Medulla oblongata (tissue), 1 donor: Measurements from ENCODE around the gene SSTR4.

Source experiments
- DNase-seq: peaks from one replicate; pipeline ENCODE4 v3.0.0-alpha.2; 2015; ENCODE audit errors: extremely low spot score

Gene SSTR4

DNA sequence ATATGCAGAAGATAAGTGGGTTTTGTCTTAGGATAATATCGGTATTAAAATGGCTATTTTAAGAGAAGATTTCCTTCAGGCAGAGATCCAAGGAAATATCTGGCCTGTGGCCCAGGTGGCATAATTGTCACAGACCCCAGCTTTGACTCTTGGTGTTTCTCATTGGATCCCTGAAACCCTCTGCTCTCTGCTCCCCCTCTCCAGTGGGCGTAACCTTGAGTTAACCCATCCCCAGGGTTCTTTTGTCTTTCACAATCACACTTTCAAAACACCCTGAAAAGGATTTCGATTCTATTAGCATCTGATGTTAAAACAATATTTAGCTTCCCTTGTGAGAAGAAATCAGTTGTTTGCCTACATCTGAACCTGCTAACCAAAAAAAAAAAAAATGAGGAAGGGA lies 7.2 kb downstream of the SSTR4 start:
- no peak for DNase-seq

- DNase-seq, result no peak
These were observed 8.3 kb downstream of the SSTR4 start for GRCh38 chr20:23043376-23043775.

DNA sequence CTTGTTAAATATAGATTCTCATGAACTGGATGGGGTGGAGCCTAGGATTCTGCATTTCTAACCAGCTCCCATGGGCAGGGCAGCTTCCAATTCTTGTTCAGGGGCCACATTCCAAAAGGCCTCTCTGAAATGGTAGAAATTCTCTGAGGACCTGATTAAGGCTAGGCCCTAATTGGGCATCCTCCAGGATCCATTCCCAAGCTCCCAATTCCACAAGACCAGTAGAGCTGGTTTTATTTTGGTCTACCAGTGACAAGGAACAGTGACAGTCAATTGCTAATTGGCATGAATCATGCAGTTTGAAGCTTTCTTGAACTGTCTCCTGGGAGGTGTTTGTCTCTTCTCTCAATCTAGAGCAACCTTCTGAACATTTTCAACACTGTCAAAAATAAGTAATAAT lies 11.3 kb downstream of the SSTR4 start:
- no peak for DNase-seq

DNA sequence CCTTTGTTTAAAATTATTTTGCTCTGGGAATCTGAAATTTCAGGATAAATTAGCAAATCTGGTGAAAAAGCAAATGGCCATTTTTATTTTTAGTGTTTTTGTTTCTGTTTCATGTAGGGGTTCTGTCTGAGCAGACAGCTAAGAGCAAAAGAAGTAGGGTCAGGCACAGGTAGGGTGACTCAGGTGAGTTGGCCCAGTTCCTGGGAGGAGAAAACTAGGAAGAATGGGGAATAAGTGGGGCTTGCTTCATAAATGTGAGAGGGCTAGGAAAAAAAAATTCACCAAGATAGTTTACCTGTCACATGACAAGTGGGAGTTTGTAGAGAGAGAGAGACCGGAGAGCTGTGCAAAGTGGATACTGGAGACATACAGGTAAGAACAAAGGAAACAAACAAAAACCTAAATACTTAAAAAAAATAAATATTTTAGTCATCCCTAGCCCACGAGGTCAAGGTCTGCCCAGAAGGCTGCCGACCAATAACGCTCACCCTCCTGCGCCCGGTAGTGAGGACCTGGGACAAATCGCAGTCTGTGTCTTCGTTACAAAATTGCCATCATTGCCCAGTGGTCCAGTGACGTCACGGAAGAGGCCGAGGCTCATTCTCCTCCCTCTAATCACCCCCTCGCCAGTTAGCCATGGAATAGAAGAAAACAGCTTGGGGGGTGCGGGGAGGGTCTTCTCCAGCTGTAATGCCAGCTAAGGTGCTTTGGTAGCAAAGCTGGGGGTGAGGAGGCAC lies 12.1 kb downstream of the SSTR4 start:
- DNase-seq, result no peak

- DNase-seq, result no peak
These were observed 12.7 kb downstream of the SSTR4 start for GRCh38 chr20:23047738-23048214.

DNA sequence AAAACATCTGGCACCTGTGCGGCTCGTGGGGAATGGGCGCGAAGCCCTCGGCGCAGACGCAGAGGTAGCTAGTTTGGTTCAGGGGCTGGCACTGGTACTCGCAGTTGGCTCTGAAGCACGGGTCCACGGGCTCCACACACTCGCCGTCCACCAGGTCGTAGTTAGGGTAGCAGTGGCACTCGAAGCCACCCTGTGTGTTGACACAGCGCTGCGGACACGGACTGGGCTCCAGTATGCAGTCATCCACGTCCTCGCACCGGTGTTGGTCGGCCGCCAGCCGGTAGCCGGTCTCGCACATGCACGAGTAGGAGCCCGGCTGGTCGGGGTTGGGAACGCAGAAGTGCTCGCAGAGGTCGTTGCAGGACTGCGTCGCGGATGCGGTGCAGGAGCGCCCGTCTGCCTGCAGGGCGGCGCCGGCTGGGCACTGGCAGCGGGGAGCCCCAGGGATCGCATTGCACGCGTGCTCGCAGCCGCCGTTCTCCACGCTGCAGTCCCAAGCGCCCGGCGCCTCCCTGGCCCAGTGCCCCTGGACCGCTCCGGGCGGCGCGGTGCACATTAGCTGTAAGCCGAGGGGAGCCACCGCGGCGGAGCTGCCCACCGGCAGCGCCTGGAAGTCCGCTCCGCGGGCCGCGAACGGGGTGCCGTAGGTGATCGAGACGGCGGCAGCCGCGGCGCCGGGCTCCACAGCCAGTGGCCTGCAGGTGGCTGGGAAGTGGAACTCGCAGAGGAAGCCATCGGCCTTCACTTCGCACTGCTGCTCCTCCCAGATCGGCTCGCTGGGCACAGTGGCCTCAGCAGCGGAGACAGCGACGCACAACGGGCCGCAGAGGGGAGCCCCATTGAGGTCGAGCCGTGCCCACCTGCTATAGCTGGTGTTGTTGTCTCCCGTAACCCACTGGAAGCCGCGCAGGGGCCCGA lies 13.4 kb downstream of the SSTR4 start:
- no peak for DNase-seq

DNA sequence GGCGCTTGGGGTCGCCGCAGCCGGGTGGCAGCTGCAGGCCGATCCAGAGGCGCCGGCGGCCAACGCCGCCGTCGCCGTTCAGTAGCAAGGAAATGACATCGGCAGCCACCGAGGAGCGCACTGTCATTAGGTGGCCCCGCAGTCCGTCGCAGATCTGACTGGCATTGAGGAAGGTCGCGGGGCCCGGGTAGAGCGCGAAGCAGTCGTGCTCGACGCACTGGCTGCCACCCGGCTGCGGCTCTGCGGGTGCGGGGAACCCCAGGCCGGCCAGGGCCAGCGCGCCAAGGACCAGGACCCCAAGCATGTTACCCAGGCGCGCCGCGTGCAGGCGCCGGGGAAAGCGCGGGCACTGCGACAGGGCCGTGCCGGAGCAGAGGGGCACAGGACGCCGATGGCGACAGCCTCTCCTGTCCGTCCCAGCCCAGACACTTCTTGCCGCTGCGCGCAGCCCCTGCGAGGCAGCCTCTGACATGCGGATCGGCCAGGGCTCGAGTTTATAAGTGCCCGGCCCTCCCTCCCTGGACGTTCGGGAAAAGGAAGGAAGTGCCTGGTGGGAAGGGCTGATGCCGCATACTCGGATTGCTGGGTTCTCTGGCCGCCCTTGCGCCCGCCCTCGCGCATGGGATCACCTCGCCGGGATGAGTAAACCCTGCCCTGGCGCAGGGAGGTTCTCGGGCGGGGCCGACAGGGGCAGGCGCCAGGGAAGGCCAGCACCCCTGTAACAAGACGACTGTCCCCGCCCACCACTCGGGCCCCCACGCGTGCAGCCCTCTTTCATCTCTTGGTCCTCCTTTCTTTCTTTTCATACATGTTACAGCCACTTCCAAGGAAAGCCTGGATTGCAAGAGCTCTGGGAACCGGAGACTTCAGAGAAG lies 14.3 kb downstream of the SSTR4 start, which contains the start of gene THBD:
THBD (minus strand) TSS at position 472 of the 875 bp plus-strand sequence; CDS start at position 304, 168 bp downstream.
- DNase-seq, result no peak

- DNase-seq, result no peak
These were observed 15.1 kb downstream of the SSTR4 start for GRCh38 chr20:23050076-23050838.

DNA sequence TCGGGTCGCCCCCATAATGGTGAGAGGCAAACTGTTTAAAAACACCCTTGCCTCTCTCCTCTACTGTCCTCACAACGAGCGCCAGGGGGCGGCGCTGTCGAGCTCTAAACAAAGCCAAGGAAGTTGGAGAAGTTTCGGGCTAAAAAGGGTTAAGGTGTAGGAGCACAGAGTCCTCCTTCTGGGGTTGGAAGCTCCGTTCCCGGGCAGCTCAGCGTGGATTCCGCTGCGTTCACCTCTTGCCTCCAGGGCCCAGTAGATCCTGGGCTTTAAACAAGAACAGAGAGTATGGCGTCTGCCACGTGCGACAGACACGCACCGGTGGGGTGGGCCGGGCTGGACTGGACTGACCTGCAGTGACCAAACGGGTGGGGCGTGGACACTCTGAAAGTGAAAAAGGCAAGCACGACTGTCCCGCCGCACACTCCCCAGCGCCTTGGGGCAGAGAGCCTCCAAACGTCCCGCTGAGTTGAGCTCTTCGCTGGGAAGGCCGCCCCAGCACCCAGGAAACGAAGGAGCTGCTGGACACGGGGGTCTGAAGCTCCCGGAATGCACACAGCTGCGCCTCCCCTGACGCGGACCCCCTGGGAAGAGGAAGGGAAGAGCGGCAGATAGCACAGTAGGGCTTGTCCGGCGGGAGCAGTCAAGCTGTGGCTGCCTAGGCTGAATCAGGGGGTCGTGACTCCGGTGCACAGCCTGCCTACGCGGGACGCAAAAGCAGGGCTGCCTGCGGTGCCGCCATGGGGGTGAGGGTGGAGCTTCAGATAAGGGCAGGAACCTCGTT lies 15.9 kb downstream of the SSTR4 start:
- DNase-seq, result peak; percentile 60

GRCh38 chr20:23052904-23053303 lies 17.8 kb downstream of the SSTR4 start:
- DNase-seq, result no peak

DNA sequence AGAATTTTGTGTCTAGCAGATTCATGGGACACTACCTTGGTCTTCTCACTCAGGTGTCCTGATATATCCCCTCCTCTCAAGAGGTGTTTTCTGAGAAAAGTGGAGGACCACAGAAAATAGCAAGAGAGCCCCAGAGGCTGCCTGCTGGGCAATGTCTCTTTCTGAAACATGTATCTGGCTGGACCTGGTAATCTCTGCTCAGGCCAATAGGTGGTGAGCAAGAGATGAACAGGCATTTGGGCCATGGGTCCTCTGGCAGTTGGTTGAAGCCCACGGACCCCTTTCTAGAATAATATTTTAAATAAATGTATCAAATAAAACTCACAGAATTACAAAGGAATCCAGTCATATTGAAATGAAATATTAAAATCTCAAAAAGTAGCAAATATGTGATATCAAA lies 23.1 kb downstream of the SSTR4 start:
- no peak for DNase-seq

DNA sequence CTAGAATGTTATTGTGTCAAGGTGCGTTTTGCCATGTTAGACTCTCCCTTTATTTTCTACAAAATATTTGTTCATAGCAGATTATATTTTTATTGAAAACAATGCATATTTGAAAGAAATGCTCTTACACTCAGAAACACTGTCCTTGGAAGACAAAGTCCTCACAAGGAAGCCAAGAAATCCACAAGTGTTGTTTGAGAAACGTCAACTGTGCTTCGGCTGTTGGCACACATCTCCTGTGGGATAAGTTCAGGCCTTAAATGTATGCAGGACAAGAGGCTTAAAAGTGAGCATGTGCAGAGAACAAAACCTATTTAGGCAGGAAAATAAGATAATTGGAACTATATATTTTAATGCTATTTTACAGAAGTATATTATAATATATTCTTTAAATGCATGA lies 23.9 kb downstream of the SSTR4 start:
- no peak for DNase-seq

DNA sequence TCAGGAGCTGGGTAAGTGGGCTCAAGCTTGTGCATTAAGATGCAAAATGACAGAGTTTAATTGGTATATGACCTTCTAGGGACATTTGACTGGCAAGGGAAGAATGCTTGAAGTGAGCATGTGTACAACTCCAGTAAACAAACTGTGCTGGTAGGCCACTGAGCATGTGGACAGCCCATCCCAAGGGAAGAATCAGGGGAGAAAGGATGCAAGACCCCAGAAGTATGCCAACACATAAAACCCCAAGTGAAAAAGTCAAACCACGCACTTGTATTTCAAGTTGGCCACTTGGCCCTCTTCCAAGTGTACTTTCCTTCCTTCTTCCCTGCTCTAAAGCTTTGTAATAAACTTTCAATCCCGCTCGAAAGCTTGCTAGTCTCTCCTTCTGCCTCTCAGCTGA lies 24.7 kb downstream of the SSTR4 start:
- peak; percentile 20 for DNase-seq

- DNase-seq, result no peak
These were observed 25.5 kb downstream of the SSTR4 start for GRCh38 chr20:23060629-23061028.

DNA sequence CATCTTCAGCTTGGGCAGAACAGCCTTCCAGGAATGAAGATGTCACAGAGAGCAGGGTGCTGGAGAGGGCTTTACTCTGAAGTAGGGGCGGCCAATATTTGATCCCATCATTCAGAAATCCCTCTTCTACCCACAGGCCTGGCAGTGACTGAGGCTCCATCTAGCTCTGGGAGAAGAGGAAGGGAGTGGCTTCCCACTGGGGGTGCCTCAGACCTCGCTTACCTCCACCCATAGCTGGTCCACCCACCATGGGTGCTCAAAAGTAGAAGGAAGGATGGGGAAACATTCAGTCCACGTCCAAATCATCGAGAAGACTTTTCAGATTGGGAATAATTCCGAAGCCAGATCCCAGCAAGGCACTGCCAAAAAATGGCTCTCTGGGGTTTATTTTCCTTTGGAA lies 26.1 kb downstream of the SSTR4 start:
- no peak for DNase-seq

DNA sequence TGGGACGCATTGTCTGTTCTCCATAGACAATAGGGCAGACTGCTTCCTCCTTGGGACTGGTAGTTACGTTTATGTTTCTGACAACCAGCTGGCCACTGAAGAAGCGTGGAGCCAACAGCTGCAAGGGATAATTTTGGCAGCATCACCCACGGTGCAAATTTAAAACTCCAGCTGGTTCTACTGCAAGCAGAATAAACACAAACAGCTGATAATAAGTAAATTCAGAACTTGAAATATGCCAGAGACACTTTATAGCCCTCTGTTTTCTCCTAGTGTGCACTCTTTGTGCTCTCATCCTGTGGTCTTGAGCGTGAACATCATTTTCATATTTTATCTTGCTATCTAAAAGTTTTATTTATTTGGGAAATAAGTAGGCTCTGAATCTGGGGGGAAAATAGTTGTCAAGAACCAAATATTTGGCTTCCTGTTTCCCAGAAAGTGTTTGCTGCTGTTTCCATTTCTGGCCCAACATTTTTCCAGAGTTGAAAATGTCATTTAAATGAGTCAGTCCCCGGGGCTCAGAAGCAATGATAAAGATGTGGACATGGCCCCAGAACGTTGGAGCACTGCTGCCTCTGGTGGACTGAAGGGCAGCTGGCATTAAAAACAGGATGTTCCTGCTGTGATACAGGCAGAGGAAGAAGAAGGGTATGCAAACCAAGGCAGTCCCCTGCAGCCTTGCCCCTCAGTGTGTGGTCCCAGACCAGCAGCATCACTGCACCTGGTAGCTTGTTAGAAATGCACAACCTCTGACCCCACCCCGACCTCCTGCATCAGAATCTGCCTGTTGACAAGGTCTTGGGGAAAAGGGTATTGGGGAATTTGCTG lies 26.8 kb downstream of the SSTR4 start:
- peak; percentile 21 for DNase-seq

DNA sequence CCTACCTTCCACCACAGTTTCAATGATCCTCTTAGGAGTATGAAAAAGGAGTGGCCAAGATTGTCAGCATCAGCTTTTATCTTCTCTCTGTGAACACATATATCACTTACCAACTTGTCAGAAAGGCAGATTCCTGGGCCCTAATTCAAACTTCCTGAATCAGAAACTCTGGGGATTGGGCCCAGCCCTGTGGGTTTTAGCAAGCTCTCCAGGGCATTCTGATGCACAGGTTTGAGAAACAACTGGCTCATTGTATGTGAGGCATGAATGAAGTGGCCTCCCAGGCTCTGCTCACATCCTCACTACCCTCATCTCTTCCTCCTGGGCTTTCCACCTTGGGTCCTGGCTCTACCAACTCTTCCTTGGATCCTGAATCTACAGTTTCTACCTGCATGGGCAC lies 27.5 kb downstream of the SSTR4 start:
- no peak for DNase-seq

- DNase-seq, result no peak
These were observed 28.1 kb downstream of the SSTR4 start for GRCh38 chr20:23063168-23063567.

GRCh38 chr20:23063581-23063980 lies 28.5 kb downstream of the SSTR4 start:
- no peak for DNase-seq
